ENCODE data around the gene REPS2. TPM values are rescaled to one million over a fixed set of nuclear protein-coding genes. Genes with fewer than 3 reads are reported as not detected.

Gene REPS2
- total and polyA plus RNA-seq, 2 experiments from 2014 or later: 1.2 to 4.4 TPM

GRCh38 chrX:16931855-16932575, 14.4 kb upstream of the REPS2 start (continued):
- no peak for TF ChIP-seq CREB1 (CRISPR knock-in tag; IDR thresholded peaks at IDR 0.05; ENCODE audit: low read depth)
- TF ChIP-seq JUNB (IDR thresholded peaks at IDR 0.05; ENCODE audit: unreplicated experiment): no peak
- TF ChIP-seq ETS1 (IDR thresholded peaks at IDR 0.05): no peak
- TF ChIP-seq POLR2AphosphoS5 (IDR thresholded peaks at IDR 0.05; ENCODE audit: low read depth): no peak

- Mint-ChIP-seq H3K36me3 (ENCODE audit: low read depth) (0 out of 3 replicates have a peak, but pooled peaks cover 3% of the 10 kb centered on the region), H3K4me3 (no peak overlapping the region), H3K27ac (no peak overlapping the region), H3K9me3 (peaks cover 6% of the 10 kb centered on the region), H3K27me3 (ENCODE audit: insufficient read depth, low read depth, poor library complexity) (no peaks in the 10 kb centered on the region), H3K4me1 (peaks cover 23% of the 10 kb centered on the region)
- no peak for ATAC-seq
- no peaks in the 10 kb centered on the region for H3F3A ChIP-seq (replicated peaks; ENCODE audit: low read depth)
- H3K36me3 ChIP-seq (ENCODE audit: insufficient read depth): no peaks in the 10 kb centered on the region
- H3K4me2 ChIP-seq: no peak overlapping the region
- no peak overlapping the region for H2AFZ ChIP-seq
- peaks cover 18% of the 10 kb centered on the region for H3K4me1 ChIP-seq (ENCODE audit: insufficient read depth)
- H3K27me3 ChIP-seq (ENCODE audit: insufficient read depth): no peaks in the 10 kb centered on the region
- no peak overlapping the region for H3K27ac ChIP-seq (ENCODE audit: low read depth)
- no peak for DNase-seq (ENCODE audit: low spot score)
- H3K4me3 ChIP-seq: no peak overlapping the region
- no peaks in the 10 kb centered on the region for H4K20me1 ChIP-seq (replicated peaks; ENCODE audit: insufficient read depth)
- no peaks in the 10 kb centered on the region for H3K9me2 ChIP-seq (ENCODE audit: insufficient read depth)
- no peaks in the 10 kb centered on the region for H3K79me2 ChIP-seq (replicated peaks; ENCODE audit: insufficient read depth)
- TF ChIP-seq NANOG (IDR thresholded peaks at IDR 0.05; ENCODE audit: borderline replicate concordance): no peak
- TF ChIP-seq ZNF462 (CRISPR knock-in tag; IDR thresholded peaks at IDR 0.05): no peak
- no peak for TF ChIP-seq POLR2AphosphoS5 (IDR thresholded peaks at IDR 0.05; ENCODE audit: low read depth)
- TF ChIP-seq ZNF114 (CRISPR knock-in tag; IDR thresholded peaks at IDR 0.05): no peak
- no peak for TF ChIP-seq REST (IDR thresholded peaks at IDR 0.05; ENCODE audit: unreplicated experiment)
- no peak for TF ChIP-seq STAT1 (IDR thresholded peaks at IDR 0.05; ENCODE audit: unreplicated experiment)
- TF ChIP-seq EZH2phosphoT487 (IDR thresholded peaks at IDR 0.05; ENCODE audit: unreplicated experiment): no peak
- no peak for TF ChIP-seq CREB1 (CRISPR knock-in tag; IDR thresholded peaks at IDR 0.05; ENCODE audit: low read depth)
- no peak for TF ChIP-seq CTCF (conservative IDR thresholded peaks at IDR 0.05; ENCODE audit: low read depth in 2 of 2)
- TF ChIP-seq JUNB (IDR thresholded peaks at IDR 0.05; ENCODE audit: unreplicated experiment): no peak
- no peak for TF ChIP-seq ZNF331 (CRISPR knock-in tag; IDR thresholded peaks at IDR 0.05; ENCODE audit: low read depth)
These were observed 12.3 kb upstream of the REPS2 start for GRCh38 chrX:16934185-16934584.

Data from GM23338 (cell line).